HepG2 (cell line): ENCODE data around the gene TFAP2E. TPM values are rescaled to one million over a fixed set of nuclear protein-coding genes. Genes with fewer than 3 reads are reported as not detected.
A peak's percentile ranks its signal among the peaks of the same experiment; 100 is the strongest.

ENCODE experiments used
- CBFB ChIP-seq: sonication (generic); formaldehyde crosslinking; IDR thresholded peaks from 2 replicates; pipeline ENCODE4 v1.4.0; 2020; ENCODE audit warnings: missing genetic modification reagents
- CCDC6 ChIP-seq: sonication (generic); formaldehyde crosslinking; IDR thresholded peaks from 2 replicates; pipeline ENCODE4 v1.8.1; 2022; ENCODE audit warnings: mild to moderate bottlenecking, missing genetic modification reagents, moderate library complexity
- ISX ChIP-seq: sonication (generic); formaldehyde crosslinking; conservative IDR thresholded peaks from 2 replicates; pipeline ENCODE4 v1.5.0; 2020; ENCODE audit warnings: missing genetic modification reagents
- KDM2A ChIP-seq: sonication (generic); formaldehyde crosslinking; IDR thresholded peaks from 2 replicates; pipeline ENCODE4 v1.4.0; 2020; ENCODE audit warnings: low read depth, missing genetic modification reagents, borderline replicate concordance
- KMT2B ChIP-seq: IDR thresholded peaks from 2 replicates; pipeline ENCODE4 v1.6.1; 2016; ENCODE audit warnings: missing genetic modification reagents, missing compliant biosample characterization
- MXI1 ChIP-seq: IDR thresholded peaks from 3 replicates; pipeline ENCODE4 v1.6.1; 2012; ENCODE audit warnings: low read depth, low read length, inconsistent platforms, borderline replicate concordance
- MYC ChIP-seq: sonication (generic); formaldehyde crosslinking; IDR thresholded peaks from 2 replicates; pipeline ENCODE4 v1.9.0; 2021; ENCODE audit warnings: missing genetic modification reagents, borderline replicate concordance
- RBM22 ChIP-seq: fragments of 200-400 bp; formaldehyde crosslinking; optimal IDR thresholded peaks from 2 replicates; pipeline ENCODE3; 2017; ENCODE audit warnings: mild to moderate bottlenecking, low read length, moderate library complexity
- RXRA ChIP-seq: sonication (generic); formaldehyde crosslinking; IDR thresholded peaks from 2 replicates; pipeline ENCODE4 v1.5.1; 2020; ENCODE audit warnings: missing genetic modification reagents
- SALL1 ChIP-seq: sonication (generic); formaldehyde crosslinking; IDR thresholded peaks from 2 replicates; pipeline ENCODE4 v1.8.0; 2022; ENCODE audit warnings: mild to moderate bottlenecking, missing genetic modification reagents
- ZFP62 ChIP-seq: sonication (generic); formaldehyde crosslinking; IDR thresholded peaks from 2 replicates; pipeline ENCODE4 v1.4.0; 2020; ENCODE audit warnings: missing genetic modification reagents
- ZNF121 ChIP-seq: sonication (generic); formaldehyde crosslinking; IDR thresholded peaks from 2 replicates; pipeline ENCODE4 v1.5.0; 2020; ENCODE audit warnings: mild to moderate bottlenecking, missing genetic modification reagents
- ZNF136 ChIP-seq: sonication (generic); formaldehyde crosslinking; IDR thresholded peaks from 2 replicates; pipeline ENCODE4 v1.8.1; 2022; ENCODE audit warnings: low read depth, mild to moderate bottlenecking, moderate library complexity, missing genetic modification reagents
- ZNF788 ChIP-seq: sonication (generic); formaldehyde crosslinking; IDR thresholded peaks from 2 replicates; pipeline ENCODE4 v1.5.0; 2020; ENCODE audit warnings: mild to moderate bottlenecking, missing genetic modification reagents, borderline replicate concordance
- ZSCAN25 ChIP-seq: sonication (generic); formaldehyde crosslinking; IDR thresholded peaks from 2 replicates; pipeline ENCODE4 v1.8.0; 2022; ENCODE audit warnings: mild to moderate bottlenecking, missing genetic modification reagents
- polyA plus RNA-seq, 8 experiments: library from polyadenylated mRNA; depleted of rRNA in 3 of 8; stranded (reverse) in 7 of 8; unstranded in 1 of 8; fragments of >200 nt; fragmentation: Illumina TruSeq in 4 of 8; extraction: Trizol in 4 of 8; gene quantifications; 2 replicates each; pipeline versions ENCODE4 v1.2.1 to v1.2.3, GENCODE V29; 2011 to 2016; ENCODE audit warnings: low read depth in 4 of 8, missing spikeins in 1 of 8, mixed read lengths in 1 of 8; ENCODE audit not compliant: insufficient read depth in 1 of 8
- total RNA-seq, 5 experiments: library from RNA; depleted of rRNA; stranded (reverse); fragments of >200 nt; fragmentation: Illumina TruSeq; extraction: Trizol; gene quantifications; 2 replicates each; pipeline ENCODE4 v1.2.3, GENCODE V29; 2016; ENCODE audit warnings: low read depth in 1 of 5
- TF ChIP-seq, protein P1 (sequence below): IDR thresholded peaks from 2 replicates; pipeline ENCODE4 v1.6.1; 2016
- TF ChIP-seq, protein P2 (sequence below): sonication (generic); formaldehyde crosslinking; IDR thresholded peaks from 2 replicates; pipeline ENCODE4 v1.9.0; 2021; ENCODE audit warnings: mild to moderate bottlenecking, missing genetic modification reagents
- TF ChIP-seq, protein P3 (sequence below): sonication (generic); formaldehyde crosslinking; IDR thresholded peaks from 2 replicates; pipeline ENCODE4 v1.9.0; 2021; ENCODE audit warnings: missing genetic modification reagents, mild to moderate bottlenecking, borderline replicate concordance
- TF ChIP-seq, protein P4 (sequence below): sonication (generic); formaldehyde crosslinking; IDR thresholded peaks from 2 replicates; pipeline ENCODE4 v1.4.0; 2020; ENCODE audit warnings: missing genetic modification reagents

TFAP2E gene
- total and polyA plus RNA-seq, 2 of the 13 experiments (the other 11 are each of a cell fraction or from before 2014, with no cell fraction given), result 0.31 to 0.41 TPM

DNA sequence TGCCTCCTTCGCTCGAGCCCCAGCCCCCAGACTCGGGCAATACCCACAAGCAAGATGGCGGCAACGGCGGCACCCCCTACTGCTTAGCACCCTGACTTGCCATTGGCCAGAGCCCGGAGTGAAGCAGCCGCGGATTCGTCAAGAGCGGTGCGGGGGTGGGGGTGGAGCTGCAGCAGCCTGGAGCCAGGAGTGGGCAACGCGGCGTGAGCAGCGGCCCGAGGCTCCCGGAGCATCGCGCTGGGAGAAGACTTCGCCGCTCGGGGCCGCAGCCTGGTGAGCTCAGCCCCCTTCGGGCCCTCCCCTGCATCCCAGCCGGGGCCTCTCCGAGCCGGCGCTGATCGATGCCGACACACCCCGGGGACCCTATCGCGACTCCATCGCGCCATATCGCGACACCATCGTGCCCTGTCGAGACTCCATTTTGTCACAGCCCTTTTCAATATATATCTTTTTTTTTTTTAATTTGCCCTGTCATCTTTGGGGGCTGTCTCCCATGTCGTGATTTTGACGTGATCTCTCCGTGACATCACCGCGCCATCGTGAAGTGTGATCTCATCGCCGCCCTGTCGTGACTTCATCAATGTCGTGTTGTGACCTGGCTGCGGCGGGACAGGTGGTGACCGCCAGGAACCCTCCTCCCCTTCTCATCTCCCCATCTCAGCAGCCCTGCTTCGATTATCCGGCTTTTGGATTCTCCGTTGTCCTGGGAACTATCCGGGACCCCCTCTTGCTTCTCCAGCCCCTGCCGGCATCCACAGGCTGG, 15.3 kb upstream of the TFAP2E start, which contains the start of gene NCDN (continued):
- TF ChIP-seq, protein P1, sequence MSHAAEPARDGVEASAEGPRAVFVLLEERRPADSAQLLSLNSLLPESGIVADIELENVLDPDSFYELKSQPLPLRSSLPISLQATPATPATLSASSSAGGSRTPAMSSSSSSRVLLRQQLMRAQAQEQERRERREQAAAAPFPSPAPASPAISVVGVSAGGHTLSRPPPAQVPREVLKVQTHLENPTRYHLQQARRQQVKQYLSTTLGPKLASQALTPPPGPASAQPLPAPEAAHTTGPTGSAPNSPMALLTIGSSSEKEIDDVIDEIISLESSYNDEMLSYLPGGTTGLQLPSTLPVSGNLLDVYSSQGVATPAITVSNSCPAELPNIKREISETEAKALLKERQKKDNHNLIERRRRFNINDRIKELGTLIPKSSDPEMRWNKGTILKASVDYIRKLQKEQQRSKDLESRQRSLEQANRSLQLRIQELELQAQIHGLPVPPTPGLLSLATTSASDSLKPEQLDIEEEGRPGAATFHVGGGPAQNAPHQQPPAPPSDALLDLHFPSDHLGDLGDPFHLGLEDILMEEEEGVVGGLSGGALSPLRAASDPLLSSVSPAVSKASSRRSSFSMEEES (CRISPR knock-in tag), result no peak
- no peak for TF ChIP-seq ISX (CRISPR knock-in tag)
- TF ChIP-seq ZNF788, result 0 out of 2 replicates have a peak, but pooled peaks have one; percentile 63
- TF ChIP-seq RXRA (CRISPR knock-in tag), result peak; percentile 61; the same call in 1 of the 2 replicates
- TF ChIP-seq, protein P2, sequence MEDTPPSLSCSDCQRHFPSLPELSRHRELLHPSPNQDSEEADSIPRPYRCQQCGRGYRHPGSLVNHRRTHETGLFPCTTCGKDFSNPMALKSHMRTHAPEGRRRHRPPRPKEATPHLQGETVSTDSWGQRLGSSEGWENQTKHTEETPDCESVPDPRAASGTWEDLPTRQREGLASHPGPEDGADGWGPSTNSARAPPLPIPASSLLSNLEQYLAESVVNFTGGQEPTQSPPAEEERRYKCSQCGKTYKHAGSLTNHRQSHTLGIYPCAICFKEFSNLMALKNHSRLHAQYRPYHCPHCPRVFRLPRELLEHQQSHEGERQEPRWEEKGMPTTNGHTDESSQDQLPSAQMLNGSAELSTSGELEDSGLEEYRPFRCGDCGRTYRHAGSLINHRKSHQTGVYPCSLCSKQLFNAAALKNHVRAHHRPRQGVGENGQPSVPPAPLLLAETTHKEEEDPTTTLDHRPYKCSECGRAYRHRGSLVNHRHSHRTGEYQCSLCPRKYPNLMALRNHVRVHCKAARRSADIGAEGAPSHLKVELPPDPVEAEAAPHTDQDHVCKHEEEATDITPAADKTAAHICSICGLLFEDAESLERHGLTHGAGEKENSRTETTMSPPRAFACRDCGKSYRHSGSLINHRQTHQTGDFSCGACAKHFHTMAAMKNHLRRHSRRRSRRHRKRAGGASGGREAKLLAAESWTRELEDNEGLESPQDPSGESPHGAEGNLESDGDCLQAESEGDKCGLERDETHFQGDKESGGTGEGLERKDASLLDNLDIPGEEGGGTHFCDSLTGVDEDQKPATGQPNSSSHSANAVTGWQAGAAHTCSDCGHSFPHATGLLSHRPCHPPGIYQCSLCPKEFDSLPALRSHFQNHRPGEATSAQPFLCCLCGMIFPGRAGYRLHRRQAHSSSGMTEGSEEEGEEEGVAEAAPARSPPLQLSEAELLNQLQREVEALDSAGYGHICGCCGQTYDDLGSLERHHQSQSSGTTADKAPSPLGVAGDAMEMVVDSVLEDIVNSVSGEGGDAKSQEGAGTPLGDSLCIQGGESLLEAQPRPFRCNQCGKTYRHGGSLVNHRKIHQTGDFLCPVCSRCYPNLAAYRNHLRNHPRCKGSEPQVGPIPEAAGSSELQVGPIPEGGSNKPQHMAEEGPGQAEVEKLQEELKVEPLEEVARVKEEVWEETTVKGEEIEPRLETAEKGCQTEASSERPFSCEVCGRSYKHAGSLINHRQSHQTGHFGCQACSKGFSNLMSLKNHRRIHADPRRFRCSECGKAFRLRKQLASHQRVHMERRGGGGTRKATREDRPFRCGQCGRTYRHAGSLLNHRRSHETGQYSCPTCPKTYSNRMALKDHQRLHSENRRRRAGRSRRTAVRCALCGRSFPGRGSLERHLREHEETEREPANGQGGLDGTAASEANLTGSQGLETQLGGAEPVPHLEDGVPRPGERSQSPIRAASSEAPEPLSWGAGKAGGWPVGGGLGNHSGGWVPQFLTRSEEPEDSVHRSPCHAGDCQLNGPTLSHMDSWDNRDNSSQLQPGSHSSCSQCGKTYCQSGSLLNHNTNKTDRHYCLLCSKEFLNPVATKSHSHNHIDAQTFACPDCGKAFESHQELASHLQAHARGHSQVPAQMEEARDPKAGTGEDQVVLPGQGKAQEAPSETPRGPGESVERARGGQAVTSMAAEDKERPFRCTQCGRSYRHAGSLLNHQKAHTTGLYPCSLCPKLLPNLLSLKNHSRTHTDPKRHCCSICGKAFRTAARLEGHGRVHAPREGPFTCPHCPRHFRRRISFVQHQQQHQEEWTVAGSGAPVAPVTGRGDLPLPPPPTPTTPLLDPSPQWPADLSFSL (CRISPR knock-in tag), result no peak
- no peak for TF ChIP-seq ZNF121 (CRISPR knock-in tag)
- TF ChIP-seq, protein P3, sequence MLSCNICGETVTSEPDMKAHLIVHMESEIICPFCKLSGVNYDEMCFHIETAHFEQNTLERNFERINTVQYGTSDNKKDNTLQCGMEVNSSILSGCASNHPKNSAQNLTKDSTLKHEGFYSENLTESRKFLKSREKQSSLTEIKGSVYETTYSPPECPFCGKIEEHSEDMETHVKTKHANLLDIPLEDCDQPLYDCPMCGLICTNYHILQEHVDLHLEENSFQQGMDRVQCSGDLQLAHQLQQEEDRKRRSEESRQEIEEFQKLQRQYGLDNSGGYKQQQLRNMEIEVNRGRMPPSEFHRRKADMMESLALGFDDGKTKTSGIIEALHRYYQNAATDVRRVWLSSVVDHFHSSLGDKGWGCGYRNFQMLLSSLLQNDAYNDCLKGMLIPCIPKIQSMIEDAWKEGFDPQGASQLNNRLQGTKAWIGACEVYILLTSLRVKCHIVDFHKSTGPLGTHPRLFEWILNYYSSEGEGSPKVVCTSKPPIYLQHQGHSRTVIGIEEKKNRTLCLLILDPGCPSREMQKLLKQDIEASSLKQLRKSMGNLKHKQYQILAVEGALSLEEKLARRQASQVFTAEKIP (CRISPR knock-in tag), result no peak
- TF ChIP-seq CBFB, result no peak
- TF ChIP-seq RBM22, result no peak
- TF ChIP-seq ZSCAN25 (CRISPR knock-in tag), result no peak
- 0 out of 2 replicates have a peak, but pooled peaks have one; percentile 35 for TF ChIP-seq ZFP62 (CRISPR knock-in tag)
- TF ChIP-seq, protein P4, sequence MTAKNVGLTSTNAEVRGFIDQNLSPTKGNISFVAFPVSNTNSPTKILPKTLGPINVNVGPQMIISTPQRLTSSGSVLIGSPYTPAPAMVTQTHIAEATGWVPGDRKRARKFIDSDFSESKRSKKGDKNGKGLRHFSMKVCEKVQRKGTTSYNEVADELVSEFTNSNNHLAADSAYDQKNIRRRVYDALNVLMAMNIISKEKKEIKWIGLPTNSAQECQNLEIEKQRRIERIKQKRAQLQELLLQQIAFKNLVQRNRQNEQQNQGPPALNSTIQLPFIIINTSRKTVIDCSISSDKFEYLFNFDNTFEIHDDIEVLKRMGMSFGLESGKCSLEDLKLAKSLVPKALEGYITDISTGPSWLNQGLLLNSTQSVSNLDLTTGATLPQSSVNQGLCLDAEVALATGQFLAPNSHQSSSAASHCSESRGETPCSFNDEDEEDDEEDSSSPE (CRISPR knock-in tag), result peak; percentile 55
- peak; percentile 66; the same call in 1 of the 3 replicates for TF ChIP-seq MXI1
- TF ChIP-seq MYC, result peak; percentile 83
- peak; percentile 27; the same call in 1 of the 2 replicates for TF ChIP-seq ZNF136 (CRISPR knock-in tag)
- peak; percentile 83 for TF ChIP-seq KMT2B (CRISPR knock-in tag)
- TF ChIP-seq CCDC6 (CRISPR knock-in tag), result peak; percentile 56
- peak; percentile 75 for TF ChIP-seq SALL1
- TF ChIP-seq KDM2A (CRISPR knock-in tag), result peak; percentile 62; the same call in 1 of the 2 replicates
